Panc1 (cell line): Measurements from ENCODE around the gene GEMIN4. TPM values are rescaled to one million over a fixed set of nuclear protein-coding genes. Genes with fewer than 3 reads are reported as not detected.

ENCODE experiments used
- ATAC-seq: fragments of 200-7000 bp; cut with Tn5 transposase; 2 replicates; pipeline ENCODE4 v1.9.1; 2020; ENCODE audit warnings: mild to moderate bottlenecking, moderate library complexity
- BruUV-seq: library from RNA; stranded (reverse); fragments of 400-500 nt; replicated peaks from 2 replicates; lab custom pipeline; 2021; lab: Mats Ljungman, UMichigan
- CTCF ChIA-PET: fragments of 300-600 bp; sonication (Branson Sonifier 250); formaldehyde crosslinking; loops from one replicate; lab custom pipeline; 2022; ENCODE audit warnings: antibody characterized with exemption; lab: Charles Lee
- POLR2A ChIA-PET: fragments of 300-600 bp; sonication (Branson Sonifier 250); formaldehyde crosslinking; loops from one replicate; lab custom pipeline; 2022; ENCODE audit warnings: antibody characterized with exemption; lab: Charles Lee
- DNase-seq: peaks from one replicate; pipeline ENCODE4 v3.0.0-alpha.2; 2010; ENCODE audit warnings: low read depth, low spot score
- H3K27ac ChIP-seq: 2 replicates; pipeline ENCODE4 v1.5.1; 2011; ENCODE audit warnings: mild to moderate bottlenecking, low read length, inconsistent platforms
- H3K27me3 ChIP-seq: fragments of 200-500 bp; sonication (Bioruptor generic); 2 replicates; pipeline ENCODE4 v1.6.0; 2014; ENCODE audit warnings: low read length, inconsistent platforms; ENCODE audit not compliant: control insufficient read depth, insufficient read depth
- H3K36me3 ChIP-seq: fragments of 200-500 bp; sonication (Bioruptor generic); 2 replicates; pipeline ENCODE4 v1.5.1; 2014; ENCODE audit warnings: inconsistent platforms, mild to moderate bottlenecking, low read length, moderate library complexity; ENCODE audit not compliant: control insufficient read depth, insufficient read depth
- H3K4me1 ChIP-seq: 2 replicates; pipeline ENCODE4 v1.5.1; 2011; ENCODE audit warnings: inconsistent platforms, mild to moderate bottlenecking, low read length, moderate library complexity; ENCODE audit not compliant: control insufficient read depth, insufficient read depth
- H3K4me3 ChIP-seq, 2 experiments: 2 replicates each; pipeline ENCODE4 v1.5.1; 2011 to 2012; ENCODE audit warnings: low read depth in 2 of 2, low read length in 2 of 2, mild to moderate bottlenecking in 2 of 2, inconsistent platforms in 1 of 2, moderate library complexity in 1 of 2
- H3K9me3 ChIP-seq: fragments of 200-500 bp; sonication (Bioruptor generic); 2 replicates; pipeline ENCODE4 v1.5.1; 2014; ENCODE audit warnings: low read depth, mild to moderate bottlenecking, inconsistent platforms, low read length, moderate library complexity; ENCODE audit not compliant: control insufficient read depth, insufficient read depth
- CTCF ChIP-seq: fragments of 450-650 bp; IDR thresholded peaks from 2 replicates; pipeline ENCODE4 v1.5.1; 2017; ENCODE audit warnings: mild to moderate bottlenecking
- POLR2AphosphoS5 ChIP-seq: IDR thresholded peaks from 2 replicates; pipeline ENCODE4 v1.6.1; 2012; ENCODE audit warnings: mild to moderate bottlenecking, low read depth, low read length, moderate library complexity
- REST ChIP-seq, 2 experiments: IDR thresholded peaks; 2 replicates each; pipeline ENCODE4 v1.6.1; 2011 to 2012; ENCODE audit warnings: low read depth in 2 of 2, control low read depth in 1 of 2, low read length in 1 of 2, mild to moderate bottlenecking in 1 of 2, moderate library complexity in 1 of 2; ENCODE audit not compliant: insufficient read depth in 1 of 2
- SIN3A ChIP-seq: IDR thresholded peaks from 2 replicates; pipeline ENCODE4 v1.6.1; 2012; ENCODE audit warnings: low read depth, mild to moderate bottlenecking, low read length, moderate library complexity, borderline replicate concordance; ENCODE audit not compliant: insufficient read depth
- TCF7L2 ChIP-seq: IDR thresholded peaks from 2 replicates; pipeline ENCODE4 v1.6.1; 2011; ENCODE audit warnings: mild to moderate bottlenecking, low read depth, low read length, inconsistent platforms
- in situ Hi-C: cut with HindIII; loops from 2 replicates; pipeline ENCODE4 v1.10.0; 2016; ENCODE audit warnings: low sequenced_read_pairs, low pct_unique_long_range_greater_than_20kb
- intact Hi-C: fragments of 100-400 bp; cut with micrococcal nuclease; formaldehyde crosslinking; loops from one replicate; pipeline ENCODE4 v1.10.0; 2022; ENCODE audit not compliant: unreplicated experiment
- total RNA-seq: library from RNA; stranded (reverse); gene quantifications from one replicate; pipeline ENCODE4 v1.2.1, GENCODE V29; 2021; ENCODE audit not compliant: unreplicated experiment

GEMIN4 gene
- total RNA-seq, 1 experiment from 2014 or later: 34.9 TPM

- ATAC-seq (no peak), DNase-seq (no peak)
- intact Hi-C loops: no loop called here
These were observed 43.9 kb downstream of the GEMIN4 start for GRCh38 chr17:708132-708531.

GRCh38 chr17:705863-706262 lies 46.2 kb downstream of the GEMIN4 start:
- intact Hi-C loops: no loop called here
- no peak for DNase-seq
- Histone ChIP-seq H3K4me3 (no peak overlapping the region), H3K9me3 (no peaks in the 10 kb centered on the region), H3K36me3 (peaks cover 5% of the 10 kb centered on the region), H3K4me1 (no peaks in the 10 kb centered on the region), H3K27me3 (no peaks in the 10 kb centered on the region), H3K27ac (no peak overlapping the region)
- no peak for TF ChIP-seq TCF7L2
- no peak for TF ChIP-seq SIN3A
- no peak for TF ChIP-seq CTCF
- TF ChIP-seq REST (IDR thresholded peaks at IDR 0.05; ENCODE audit: insufficient read depth in 1 of 2, low read depth in 2 of 2, low read length in 1 of 2): no peak
- no peak for TF ChIP-seq POLR2AphosphoS5
- no peak for ATAC-seq
- in situ Hi-C loops: no loop called here
- no TSS peak for BruUV-seq
- POLR2A ChIA-PET: interaction anchor here (0.5 kb wide), 1 partner anchor 307 kb away, joined by 5 read pairs; no protein-coding TSS in a partner anchor
- CTCF ChIA-PET: interaction anchor here (0.6 kb wide), 1 partner anchor 274 kb away, joined by 3 read pairs; no protein-coding TSS in a partner anchor

More at GRCh38 chr17:708132-708531, 43.9 kb downstream of the GEMIN4 start:
- H3K36me3 ChIP-seq: peaks cover 5% of the 10 kb centered on the region
- no peak for TF ChIP-seq TCF7L2
- TF ChIP-seq SIN3A: no peak
- TF ChIP-seq POLR2AphosphoS5: no peak
- TF ChIP-seq REST (IDR thresholded peaks at IDR 0.05; ENCODE audit: insufficient read depth in 1 of 2, low read depth in 2 of 2, low read length in 1 of 2): no peak
- TF ChIP-seq CTCF: no peak
- no peaks in the 10 kb centered on the region for H3K27me3 ChIP-seq
- in situ Hi-C loops: no loop called here
- no peak overlapping the region for H3K27ac ChIP-seq
- no peak overlapping the region for H3K4me3 ChIP-seq
- H3K4me1 ChIP-seq: no peaks in the 10 kb centered on the region
- H3K9me3 ChIP-seq: no peaks in the 10 kb centered on the region
- POLR2A ChIA-PET: no interaction called here
- CTCF ChIA-PET: no interaction called here
- BruUV-seq: no TSS peak
